GM15510 (cell line): ENCODE results near the gene ELOVL3.

Experiments used
- POLR2A ChIP-seq: IDR thresholded peaks from 3 replicates; pipeline ENCODE4 v1.6.1; 2011; ENCODE audit warnings: borderline replicate concordance; ENCODE audit not compliant: insufficient read length; ENCODE audit errors: extremely low read depth

ELOVL3 gene

GRCh38 chr10:102240467-102241031 is 14.4 kb downstream of the ELOVL3 start:
- TF ChIP-seq POLR2A = no peak

- TF ChIP-seq POLR2A = no peak
These were observed 14.9 kb downstream of the ELOVL3 start for GRCh38 chr10:102241032-102241443.

- TF ChIP-seq POLR2A = no peak
These were observed 15.5 kb downstream of the ELOVL3 start, which contains the start of gene PITX3 for GRCh38 chr10:102241444-102242117. Gene PITX3 (minus strand): TSS chr10:102241512. CDS start chr10:102232080, 9,432 bp downstream.

GRCh38 chr10:102242118-102242485 is 16.0 kb downstream of the ELOVL3 start:
- TF ChIP-seq POLR2A = no peak

- no peak for TF ChIP-seq POLR2A
These were observed 17.2 kb downstream of the ELOVL3 start for GRCh38 chr10:102243309-102243708.

- TF ChIP-seq POLR2A = peak; percentile 81
These were observed 19.2 kb downstream of the ELOVL3 start, which contains the start of gene GBF1 for GRCh38 chr10:102245082-102245931. Gene GBF1 (plus strand): TSS chr10:102245532. CDS start chr10:102258939, 13,407 bp downstream.

- no peak for TF ChIP-seq POLR2A
These were observed 19.8 kb downstream of the ELOVL3 start for GRCh38 chr10:102245932-102246251.

- TF ChIP-seq POLR2A = no peak
These were observed 20.2 kb downstream of the ELOVL3 start for GRCh38 chr10:102246261-102246660.

GRCh38 chr10:102247734-102248133 is 21.6 kb downstream of the ELOVL3 start:
- TF ChIP-seq POLR2A = no peak

GRCh38 chr10:102254426-102254825 is 28.3 kb downstream of the ELOVL3 start:
- TF ChIP-seq POLR2A = no peak

GRCh38 chr10:102255404-102255803 is 29.3 kb downstream of the ELOVL3 start:
- no peak for TF ChIP-seq POLR2A

GRCh38 chr10:102261196-102261595 is 35.1 kb downstream of the ELOVL3 start:
- TF ChIP-seq POLR2A = no peak

GRCh38 chr10:102261842-102262241 is 35.7 kb downstream of the ELOVL3 start:
- no peak for TF ChIP-seq POLR2A

- no peak for TF ChIP-seq POLR2A
These were observed 36.8 kb downstream of the ELOVL3 start for GRCh38 chr10:102262744-102263370.

- no peak for TF ChIP-seq POLR2A
These were observed 38.3 kb downstream of the ELOVL3 start for GRCh38 chr10:102264371-102264770.
